ENCODE measurements around the gene CEP41. TPM values are rescaled to one million over a fixed set of nuclear protein-coding genes. Genes with fewer than 3 reads are reported as not detected.

Gene CEP41
- total RNA-seq, 6 experiments from 2014 or later, result 2.6 to 11.7 (median 4.6) TPM

GRCh38 chr7:130384371-130384801 lies 56.4 kb downstream of the CEP41 start:
- WGBS (ENCODE audit: insufficient coverage, low coverage, low lambda C conversion rate, missing lambda C conversion rate), result 57% methylated on average over 3 of the region's 10 CpGs
- peak in 2 of 4 donors; percentile 14 to 53 for ATAC-seq
- Histone ChIP-seq H3K27ac (no peak overlapping the region), H3K27me3 (no peaks in the 10 kb centered on the region), H3K4me1 (no peaks in the 10 kb centered on the region), H3K9me3 (no peaks in the 10 kb centered on the region), H3K36me3 (no peaks in the 10 kb centered on the region), H3K4me3 (no peak overlapping the region)
- TF ChIP-seq POLR2A (IDR thresholded peaks at IDR 0.05) (no peak), CTCF (IDR thresholded peaks at IDR 0.05) (no peak)
- DNase-seq, result peak in 1 of 3 donors; percentile 46
- intact Hi-C loops (cut with DNase I), result no loop called here

- 66% methylated on average over 3 of the region's 18 CpGs for WGBS (ENCODE audit: insufficient coverage, low coverage, low lambda C conversion rate, missing lambda C conversion rate)
- ATAC-seq (no peak), DNase-seq (peak in 1 of 3 donors; percentile 40)
- no peak overlapping the region for H3K4me3 ChIP-seq
- H3K4me1 ChIP-seq, result no peaks in the 10 kb centered on the region
- no peaks in the 10 kb centered on the region for H3K9me3 ChIP-seq
- no peaks in the 10 kb centered on the region for H3K27me3 ChIP-seq
- no peak overlapping the region for H3K27ac ChIP-seq
- TF ChIP-seq POLR2A (IDR thresholded peaks at IDR 0.05) (no peak), CTCF (IDR thresholded peaks at IDR 0.05) (no peak)
- intact Hi-C loops (cut with DNase I), result no loop called here
- no peaks in the 10 kb centered on the region for H3K36me3 ChIP-seq
Observed at GRCh38 chr7:130383187-130383980, 57.4 kb downstream of the CEP41 start.

- no peak overlapping the region for H3K27ac ChIP-seq
- WGBS (ENCODE audit: insufficient coverage, low coverage, low lambda C conversion rate, missing lambda C conversion rate), result 87% methylated on average over 14 of the region's 41 CpGs
- no peak overlapping the region for H3K4me3 ChIP-seq
- DNase-seq (peak in 1 of 3 donors; percentile 38), ATAC-seq (no peak)
- H3K4me1 ChIP-seq, result no peaks in the 10 kb centered on the region
- H3K9me3 ChIP-seq, result no peaks in the 10 kb centered on the region
- intact Hi-C loops (cut with DNase I), result no loop called here
- no peaks in the 10 kb centered on the region for H3K27me3 ChIP-seq
- no peaks in the 10 kb centered on the region for H3K36me3 ChIP-seq
- TF ChIP-seq CTCF (IDR thresholded peaks at IDR 0.05), result no peak
Observed at GRCh38 chr7:130381468-130382312, 59.1 kb downstream of the CEP41 start.

- no peak overlapping the region for H3K27ac ChIP-seq
- TF ChIP-seq CTCF (IDR thresholded peaks at IDR 0.05), result no peak
- TF ChIP-seq POLR2A (IDR thresholded peaks at IDR 0.05), result no peak
- no peaks in the 10 kb centered on the region for H3K27me3 ChIP-seq
- ATAC-seq (no peak), DNase-seq (peak in 1 of 3 donors; percentile 33)
- no peaks in the 10 kb centered on the region for H3K9me3 ChIP-seq
- no peak overlapping the region for H3K4me3 ChIP-seq
- 74% methylated on average over 3 of the region's 7 CpGs for WGBS (ENCODE audit: insufficient coverage, low coverage, low lambda C conversion rate, missing lambda C conversion rate)
- no peaks in the 10 kb centered on the region for H3K36me3 ChIP-seq
- intact Hi-C loops (cut with DNase I), result no loop called here
- H3K4me1 ChIP-seq, result no peaks in the 10 kb centered on the region
Observed at GRCh38 chr7:130380861-130381455, 59.9 kb downstream of the CEP41 start.
